ENCODE measurements around the gene CDH5.

- TF ChIP-seq POLR2AphosphoS5 (IDR thresholded peaks at IDR 0.05; ENCODE audit: low read depth, low read length) (no peak), REST (IDR thresholded peaks at IDR 0.05; ENCODE audit: insufficient read depth in 1 of 2, low read depth in 2 of 2, low read length in 2 of 2) (no peak)
Observed at GRCh38 chr16:66365651-66366050, 840 bp upstream of the CDH5 start.

Measured in PFSK-1 (cell line).